Inferior parietal cortex (tissue), 1 donor: ENCODE results near the gene NRXN3.
"Not testable (repeated sequence)": the region's sequence is repeated elsewhere in the genome, so short reads cannot be mapped to it uniquely, and the experiment has no call there.

Experiments
- DNase-seq: peaks from one replicate; pipeline ENCODE4 v3.0.0-alpha.2; 2016; ENCODE audit errors: extremely low spot score

Gene NRXN3

GRCh38 chr14:79729731-79730130, 1559.6 kb downstream of the NRXN3 start:
- no peak for DNase-seq

- no peak for DNase-seq
Observed at GRCh38 chr14:79730196-79730595, 1560.0 kb downstream of the NRXN3 start.

- DNase-seq = no peak
Observed at GRCh38 chr14:79730953-79731352, 1560.8 kb downstream of the NRXN3 start.

- DNase-seq = no peak
Observed at GRCh38 chr14:79732911-79733655, 1562.9 kb downstream of the NRXN3 start.

GRCh38 chr14:79734151-79734550, 1564.0 kb downstream of the NRXN3 start:
- DNase-seq = no peak

GRCh38 chr14:79734656-79735055, 1564.5 kb downstream of the NRXN3 start:
- DNase-seq = no peak

GRCh38 chr14:79735121-79735520, 1564.9 kb downstream of the NRXN3 start:
- DNase-seq = no peak

GRCh38 chr14:79740066-79740601, 1570.0 kb downstream of the NRXN3 start:
- DNase-seq = no peak

GRCh38 chr14:79742142-79742541, 1572.0 kb downstream of the NRXN3 start:
- no peak for DNase-seq

- DNase-seq = no peak
Observed at GRCh38 chr14:79745046-79745445, 1574.9 kb downstream of the NRXN3 start.

GRCh38 chr14:79749065-79749464, 1578.9 kb downstream of the NRXN3 start:
- no peak for DNase-seq

GRCh38 chr14:79758985-79759384, 1588.8 kb downstream of the NRXN3 start:
- DNase-seq = no peak

GRCh38 chr14:79764323-79764722, 1594.2 kb downstream of the NRXN3 start:
- no peak for DNase-seq

GRCh38 chr14:79766511-79766910, 1596.3 kb downstream of the NRXN3 start:
- DNase-seq = no peak

GRCh38 chr14:79767251-79767650, 1597.1 kb downstream of the NRXN3 start:
- DNase-seq = no peak

- not testable (repeated sequence) for DNase-seq
Observed at GRCh38 chr14:79767721-79768120, 1597.5 kb downstream of the NRXN3 start.

GRCh38 chr14:79781882-79782281, 1611.7 kb downstream of the NRXN3 start:
- DNase-seq = no peak

- no peak for DNase-seq
Observed at GRCh38 chr14:79783041-79783440, 1612.9 kb downstream of the NRXN3 start.

- DNase-seq = no peak
Observed at GRCh38 chr14:79786522-79786921, 1616.3 kb downstream of the NRXN3 start.

GRCh38 chr14:79788346-79788745, 1618.2 kb downstream of the NRXN3 start:
- no peak for DNase-seq

- DNase-seq = no peak
Observed at GRCh38 chr14:79791055-79791732, 1621.0 kb downstream of the NRXN3 start.

- no peak for DNase-seq
Observed at GRCh38 chr14:79802093-79802492, 1631.9 kb downstream of the NRXN3 start.

GRCh38 chr14:79805636-79806035, 1635.5 kb downstream of the NRXN3 start:
- DNase-seq = no peak
